Hepatocyte (in vitro differentiated cells): ENCODE measurements around the gene SFRP4. TPM values are rescaled to one million over a fixed set of nuclear protein-coding genes. Genes with fewer than 3 reads are reported as not detected.
A peak's percentile ranks its signal among the peaks of the same experiment; 100 is the strongest.

Experiments
- DNase-seq: peaks from one replicate; pipeline ENCODE4 v3.0.0-alpha.2; 2016; ENCODE audit warnings: low spot score
- H2AFZ ChIP-seq: fragments of 200-600 bp; sonication (generic); 2 replicates; pipeline ENCODE4 v1.6.0; 2016; ENCODE audit warnings: antibody characterized with exemption, mild to moderate bottlenecking
- H3K27ac ChIP-seq: fragments of 200-600 bp; sonication (generic); 2 replicates; pipeline ENCODE4 v1.5.1; 2016; ENCODE audit warnings: mild to moderate bottlenecking
- H3K27me3 ChIP-seq: fragments of 200-600 bp; sonication (generic); 2 replicates; pipeline ENCODE4 v1.6.1; 2016
- H3K36me3 ChIP-seq: fragments of 200-600 bp; sonication (generic); replicated peaks from 2 replicates; pipeline ENCODE4 v1.5.1; 2016; ENCODE audit warnings: low read depth; ENCODE audit not compliant: insufficient read depth
- H3K4me1 ChIP-seq: fragments of 200-600 bp; sonication (generic); 2 replicates; pipeline ENCODE4 v1.5.1; 2016; ENCODE audit warnings: mild to moderate bottlenecking, moderate library complexity; ENCODE audit not compliant: insufficient read depth
- H3K4me2 ChIP-seq: fragments of 200-600 bp; sonication (generic); 2 replicates; pipeline ENCODE4 v1.6.0; 2016
- H3K4me3 ChIP-seq: fragments of 200-600 bp; sonication (generic); 2 replicates; pipeline ENCODE4 v1.5.1; 2016; ENCODE audit warnings: mild to moderate bottlenecking
- H3K79me2 ChIP-seq: fragments of 200-600 bp; sonication (generic); 2 replicates; pipeline ENCODE4 v1.6.0; 2017; ENCODE audit warnings: mild to moderate bottlenecking
- H3K9me2 ChIP-seq: fragments of 200-600 bp; sonication (generic); replicated peaks from 2 replicates; pipeline ENCODE4 v1.6.0; 2017; ENCODE audit warnings: mild to moderate bottlenecking; ENCODE audit not compliant: insufficient read depth
- H3K9me3 ChIP-seq: fragments of 200-600 bp; sonication (generic); 2 replicates; pipeline ENCODE4 v1.5.1; 2016; ENCODE audit warnings: low read depth, mild to moderate bottlenecking
- H4K20me1 ChIP-seq: fragments of 200-600 bp; sonication (generic); 2 replicates; pipeline ENCODE4 v1.6.0; 2016; ENCODE audit warnings: mild to moderate bottlenecking; ENCODE audit not compliant: insufficient read depth, poor library complexity, severe bottlenecking
- EZH2 ChIP-seq: fragments of 200-600 bp; sonication (generic); IDR thresholded peaks from 2 replicates; pipeline ENCODE4 v1.6.1; 2016; ENCODE audit warnings: antibody characterized with exemption, mild to moderate bottlenecking, borderline replicate concordance
- EZH2phosphoT487 ChIP-seq: fragments of 200-600 bp; sonication (generic); IDR thresholded peaks from one replicate; pipeline ENCODE4 v1.6.1; 2018; ENCODE audit warnings: antibody characterized with exemption, mild to moderate bottlenecking, low read depth, moderate library complexity; ENCODE audit not compliant: unreplicated experiment, severe bottlenecking
- WGBS: methylation state at CpG from one replicate; pipeline ENCODE4 v1.1.6; 2016; ENCODE audit warnings: low lambda C conversion rate; ENCODE audit errors: missing lambda C conversion rate; 5-methylcytosine and 5-hydroxymethylcytosine counted together
- polyA plus RNA-seq: library from polyadenylated mRNA; unstranded; fragments of >200 nt; fragmentation: Nextera tagmentation; extraction: Ambion mirVana; gene quantifications from 2 replicates; pipeline ENCODE4 v1.2.1, GENCODE V29; 2016
- total RNA-seq: library from RNA; depleted of rRNA; stranded (reverse); fragments of >200 nt; gene quantifications from 2 replicates; pipeline ENCODE4 v1.2.3, GENCODE V29; 2014
- TF ChIP-seq, protein P1 (sequence below): fragments of 200-600 bp; sonication (generic); IDR thresholded peaks from 2 replicates; pipeline ENCODE4 v1.5.1; 2016; ENCODE audit warnings: antibody characterized with exemption, mild to moderate bottlenecking; ENCODE audit not compliant: poor library complexity

The SFRP4 gene
- total and polyA plus RNA-seq, 2 experiments from 2014 or later, result 1.1 to 1.3 TPM

DNA sequence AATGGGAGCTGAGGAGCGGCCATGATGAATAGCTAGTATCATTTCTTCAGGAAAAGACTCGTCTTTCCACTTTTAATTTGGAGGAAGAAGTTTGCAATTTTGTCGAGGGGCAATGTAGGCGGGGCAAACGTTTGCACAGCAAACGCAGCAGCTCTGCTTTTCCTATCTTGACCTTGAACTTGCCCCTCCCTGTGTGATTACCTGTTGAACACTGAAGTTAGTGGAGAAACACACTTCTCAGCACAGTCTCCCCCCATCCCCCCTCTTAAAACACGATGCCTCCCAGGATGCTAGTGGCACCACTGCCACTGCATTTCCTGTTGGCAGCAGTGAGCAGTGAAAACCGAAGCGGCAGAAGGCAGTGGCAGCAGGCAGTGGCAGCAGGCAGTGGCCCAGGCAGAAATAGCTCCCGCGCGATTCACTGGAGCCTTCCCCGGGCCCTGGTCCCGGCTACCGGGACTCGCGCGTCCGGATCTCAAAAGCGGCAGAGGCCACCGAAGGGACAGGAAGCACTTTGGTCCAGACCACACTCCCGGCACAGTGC, 3.8 kb upstream of the SFRP4 start, which contains the start of gene EPDR1:
Gene EPDR1 (plus strand): TSS at position 336 of the 544 bp plus-strand sequence. CDS start 300 bp downstream, outside the sequence.
- H3K9me2 ChIP-seq, result no peaks in the 10 kb centered on the region
- no peaks in the 10 kb centered on the region for H3K79me2 ChIP-seq
- no peaks in the 10 kb centered on the region for H3K9me3 ChIP-seq
- H4K20me1 ChIP-seq, result no peaks in the 10 kb centered on the region
- H3K27ac ChIP-seq, result peak within 1 kb of the TSS; percentile 37
- H2AFZ ChIP-seq, result peak within 1 kb of the TSS; percentile 90
- H3K4me3 ChIP-seq, result peak within 1 kb of the TSS; percentile 48
- no peaks in the 10 kb centered on the region for H3K4me1 ChIP-seq
- DNase-seq, result peak; percentile 62
- peaks cover 59% of the 10 kb centered on the region for H3K27me3 ChIP-seq
- 15% methylated on average over 22 of the region's 22 CpGs for WGBS
- H3K4me2 ChIP-seq, result peak within 1 kb of the TSS; percentile 97
- H3K36me3 ChIP-seq, result no peaks in the 10 kb centered on the region
- TF ChIP-seq, protein P1, sequence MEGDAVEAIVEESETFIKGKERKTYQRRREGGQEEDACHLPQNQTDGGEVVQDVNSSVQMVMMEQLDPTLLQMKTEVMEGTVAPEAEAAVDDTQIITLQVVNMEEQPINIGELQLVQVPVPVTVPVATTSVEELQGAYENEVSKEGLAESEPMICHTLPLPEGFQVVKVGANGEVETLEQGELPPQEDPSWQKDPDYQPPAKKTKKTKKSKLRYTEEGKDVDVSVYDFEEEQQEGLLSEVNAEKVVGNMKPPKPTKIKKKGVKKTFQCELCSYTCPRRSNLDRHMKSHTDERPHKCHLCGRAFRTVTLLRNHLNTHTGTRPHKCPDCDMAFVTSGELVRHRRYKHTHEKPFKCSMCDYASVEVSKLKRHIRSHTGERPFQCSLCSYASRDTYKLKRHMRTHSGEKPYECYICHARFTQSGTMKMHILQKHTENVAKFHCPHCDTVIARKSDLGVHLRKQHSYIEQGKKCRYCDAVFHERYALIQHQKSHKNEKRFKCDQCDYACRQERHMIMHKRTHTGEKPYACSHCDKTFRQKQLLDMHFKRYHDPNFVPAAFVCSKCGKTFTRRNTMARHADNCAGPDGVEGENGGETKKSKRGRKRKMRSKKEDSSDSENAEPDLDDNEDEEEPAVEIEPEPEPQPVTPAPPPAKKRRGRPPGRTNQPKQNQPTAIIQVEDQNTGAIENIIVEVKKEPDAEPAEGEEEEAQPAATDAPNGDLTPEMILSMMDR, result peak; percentile 17
- TF ChIP-seq EZH2, result no peak

DNA sequence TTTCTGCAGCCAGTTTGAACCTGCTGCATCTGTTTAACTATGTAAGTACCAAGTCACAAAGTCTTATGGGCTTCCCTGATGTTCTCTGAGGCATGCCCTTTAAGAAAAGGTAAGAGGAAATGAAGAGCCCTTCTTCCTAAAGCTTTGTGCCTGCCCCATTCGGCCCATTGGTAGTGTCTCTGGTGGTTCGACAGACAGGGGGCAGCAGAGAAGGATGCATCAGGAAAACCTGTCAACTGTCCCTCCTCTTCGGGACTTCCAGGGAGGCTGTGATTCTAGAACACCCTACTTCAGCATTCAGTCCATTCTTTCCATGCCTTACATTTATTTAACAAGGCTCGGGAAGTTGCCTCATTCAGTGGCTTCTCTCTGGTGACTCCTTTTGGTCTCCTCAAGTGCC, 1.9 kb upstream of the SFRP4 start:
- H3K4me2 ChIP-seq, result no peak overlapping the region
- H3K4me1 ChIP-seq, result no peaks in the 10 kb centered on the region
- H3K4me3 ChIP-seq, result no peak overlapping the region
- no peak overlapping the region for H2AFZ ChIP-seq
- no peaks in the 10 kb centered on the region for H4K20me1 ChIP-seq
- no peak for TF ChIP-seq EZH2phosphoT487
- TF ChIP-seq, protein P1, result no peak
- TF ChIP-seq EZH2, result no peak
- H3K27ac ChIP-seq, result no peak overlapping the region
- 69% methylated on average over 4 of the region's 4 CpGs for WGBS
- H3K9me3 ChIP-seq, result no peaks in the 10 kb centered on the region
- H3K79me2 ChIP-seq, result no peaks in the 10 kb centered on the region
- H3K36me3 ChIP-seq, result no peaks in the 10 kb centered on the region
- peaks cover 61% of the 10 kb centered on the region for H3K27me3 ChIP-seq
- DNase-seq, result no peak
- H3K9me2 ChIP-seq, result no peaks in the 10 kb centered on the region

DNA sequence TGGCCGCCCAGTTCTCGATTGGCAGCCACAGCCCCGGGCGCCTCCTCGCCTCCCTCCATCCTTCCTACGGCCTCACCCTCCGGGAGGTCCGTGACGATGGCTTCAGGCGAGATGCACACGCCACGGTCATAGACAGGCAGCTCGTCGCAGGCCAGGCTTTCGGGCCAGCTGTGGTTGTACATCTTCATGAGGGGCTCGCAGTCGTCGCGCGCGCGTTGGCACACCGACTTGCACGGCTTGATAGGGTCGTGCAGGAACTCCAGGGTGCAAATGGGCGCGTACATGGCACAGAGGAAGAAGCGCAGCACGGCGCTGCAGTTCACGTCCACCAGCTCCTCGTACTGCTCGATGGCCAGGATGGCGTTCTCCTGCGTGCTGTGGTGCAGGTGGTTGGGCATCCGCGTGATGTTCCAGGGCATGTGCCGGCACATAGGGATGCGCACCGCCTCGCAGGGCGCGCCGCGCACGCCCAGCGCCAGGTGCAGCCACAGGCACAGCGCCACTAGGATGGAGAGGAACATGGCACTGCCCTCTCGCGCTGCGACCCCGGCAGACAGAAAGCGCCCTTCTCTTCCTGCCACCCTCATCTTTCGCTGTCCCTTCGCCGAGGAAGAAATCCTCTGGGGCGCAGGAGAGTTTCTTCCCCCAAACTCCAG, 472 bp downstream of the SFRP4 start:
- no peaks in the 10 kb centered on the region for H3K36me3 ChIP-seq
- peak overlapping the region; percentile 38 for H2AFZ ChIP-seq
- H3K4me2 ChIP-seq, result peak overlapping the region; percentile 89
- H3K4me1 ChIP-seq, result no peaks in the 10 kb centered on the region
- TF ChIP-seq, protein P1, result no peak
- TF ChIP-seq EZH2 (no peak), EZH2phosphoT487 (no peak)
- H3K9me2 ChIP-seq, result no peaks in the 10 kb centered on the region
- H3K79me2 ChIP-seq, result no peaks in the 10 kb centered on the region
- 25% methylated on average over 50 of the region's 57 CpGs for WGBS
- peak overlapping the region; percentile 74 for H3K27ac ChIP-seq
- peak overlapping the region; percentile 24 for H3K4me3 ChIP-seq
- no peaks in the 10 kb centered on the region for H3K9me3 ChIP-seq
- peaks cover 50% of the 10 kb centered on the region for H3K27me3 ChIP-seq
- H4K20me1 ChIP-seq, result no peaks in the 10 kb centered on the region
- peak; percentile 41 for DNase-seq
